MG63 (cell line): ENCODE data around the gene PCDH7. TPM values are rescaled to one million over a fixed set of nuclear protein-coding genes. Genes with fewer than 3 reads are reported as not detected.

ENCODE experiments used
- DNase-seq: peaks from one replicate; pipeline ENCODE4 v3.0.0-alpha.2; 2020
- H3K27me3 ChIP-seq: fragments of 250-450 bp; sonication (Bioruptor Pico); 2 replicates; pipeline ENCODE4 v1.5.1; 2020; ENCODE audit warnings: mild to moderate bottlenecking, moderate library complexity
- H3K36me3 ChIP-seq: fragments of 250-450 bp; sonication (Bioruptor Pico); 2 replicates; pipeline ENCODE4 v1.5.1; 2020; ENCODE audit warnings: mild to moderate bottlenecking, moderate library complexity
- H3K4me3 ChIP-seq: fragments of 250-450 bp; sonication (Bioruptor Pico); 2 replicates; pipeline ENCODE4 v1.5.1; 2020; ENCODE audit warnings: mild to moderate bottlenecking, moderate library complexity
- H3K9me3 ChIP-seq: fragments of 250-450 bp; sonication (Bioruptor Pico); 2 replicates; pipeline ENCODE4 v1.5.1; 2020; ENCODE audit warnings: mild to moderate bottlenecking, moderate library complexity
- total RNA-seq: library from RNA; depleted of rRNA; stranded (reverse); fragments of >200 nt; shearing (Covaris generic); gene quantifications from 2 replicates; pipeline ENCODE4 v1.2.3, GENCODE V29; 2014; ENCODE audit warnings: low replicate concordance

Gene PCDH7
- total RNA-seq, 1 experiment from 2014 or later, result not detected

GRCh38 chr4:30763321-30763727 is 43.2 kb downstream of the PCDH7 start:
- no peaks in the 10 kb centered on the region for H3K9me3 ChIP-seq
- H3K36me3 ChIP-seq, result no peaks in the 10 kb centered on the region
- DNase-seq, result no peak
- no peak overlapping the region for H3K4me3 ChIP-seq
- H3K27me3 ChIP-seq, result no peaks in the 10 kb centered on the region

- no peak overlapping the region for H3K4me3 ChIP-seq
- no peak for DNase-seq
- no peaks in the 10 kb centered on the region for H3K9me3 ChIP-seq
- no peaks in the 10 kb centered on the region for H3K27me3 ChIP-seq
- H3K36me3 ChIP-seq, result no peaks in the 10 kb centered on the region
These were observed 44.9 kb downstream of the PCDH7 start for GRCh38 chr4:30765022-30765421.

GRCh38 chr4:30767147-30767845 is 47.1 kb downstream of the PCDH7 start:
- Histone ChIP-seq H3K36me3 (no peaks in the 10 kb centered on the region), H3K4me3 (no peak overlapping the region), H3K27me3 (no peaks in the 10 kb centered on the region), H3K9me3 (no peaks in the 10 kb centered on the region)
- DNase-seq, result no peak

GRCh38 chr4:30768277-30768676 is 48.1 kb downstream of the PCDH7 start:
- no peak overlapping the region for H3K4me3 ChIP-seq
- no peaks in the 10 kb centered on the region for H3K36me3 ChIP-seq
- H3K27me3 ChIP-seq, result no peaks in the 10 kb centered on the region
- DNase-seq, result no peak
- no peaks in the 10 kb centered on the region for H3K9me3 ChIP-seq

DNA sequence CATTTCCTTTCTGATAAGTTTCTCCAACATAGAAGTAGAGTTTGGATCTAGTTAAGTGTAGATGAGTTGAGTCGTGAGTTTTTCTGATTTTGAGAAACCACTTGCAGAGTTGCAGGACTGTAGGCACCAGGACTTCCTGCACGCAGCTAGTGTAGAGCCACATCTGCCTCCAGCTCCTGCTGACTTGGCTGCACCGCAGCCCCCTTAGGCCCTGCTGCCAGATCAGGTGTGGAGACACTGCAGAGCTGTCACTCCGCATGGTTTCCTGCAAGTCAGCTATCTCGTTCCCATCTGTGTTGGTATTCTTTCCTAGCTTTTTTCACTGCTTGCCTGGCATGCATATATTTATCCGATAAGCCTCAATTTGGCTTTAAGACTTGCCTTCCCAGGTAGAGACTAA is 48.9 kb downstream of the PCDH7 start:
- no peak overlapping the region for H3K4me3 ChIP-seq
- no peaks in the 10 kb centered on the region for H3K27me3 ChIP-seq
- H3K9me3 ChIP-seq, result no peaks in the 10 kb centered on the region
- no peak for DNase-seq
- H3K36me3 ChIP-seq, result no peaks in the 10 kb centered on the region

- H3K36me3 ChIP-seq, result no peaks in the 10 kb centered on the region
- no peaks in the 10 kb centered on the region for H3K27me3 ChIP-seq
- no peak overlapping the region for H3K4me3 ChIP-seq
- no peaks in the 10 kb centered on the region for H3K9me3 ChIP-seq
- DNase-seq, result no peak
These were observed 49.9 kb downstream of the PCDH7 start for GRCh38 chr4:30770049-30770549.

DNA sequence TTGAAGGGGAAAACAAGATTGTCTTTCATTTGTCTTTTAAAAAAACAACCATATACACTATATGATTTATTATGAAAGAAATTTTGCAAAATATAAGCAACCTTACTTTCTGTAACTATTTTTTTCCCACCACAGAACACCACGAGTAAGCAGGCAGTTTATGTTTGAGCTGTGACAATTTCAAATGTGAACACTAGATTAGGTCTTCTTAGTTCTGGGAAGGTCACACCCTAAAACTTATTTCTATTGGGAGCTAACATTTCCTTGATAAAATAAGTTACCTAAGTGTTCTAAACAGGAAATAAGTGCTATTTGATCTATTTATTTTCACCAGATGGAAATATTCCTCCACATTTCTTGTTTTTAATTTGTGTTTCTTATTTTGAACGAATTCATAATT is 50.6 kb downstream of the PCDH7 start:
- no peaks in the 10 kb centered on the region for H3K9me3 ChIP-seq

GRCh38 chr4:30776451-30776850 is 56.3 kb downstream of the PCDH7 start:
- DNase-seq, result no peak
- H3K9me3 ChIP-seq, result no peaks in the 10 kb centered on the region
- no peaks in the 10 kb centered on the region for H3K36me3 ChIP-seq
- no peaks in the 10 kb centered on the region for H3K27me3 ChIP-seq
- no peak overlapping the region for H3K4me3 ChIP-seq

More for the DNA sequence above, 50.6 kb downstream of the PCDH7 start:
- no peak overlapping the region for H3K4me3 ChIP-seq
- no peak for DNase-seq
- no peaks in the 10 kb centered on the region for H3K27me3 ChIP-seq
- no peaks in the 10 kb centered on the region for H3K36me3 ChIP-seq

GRCh38 chr4:30776921-30777415 is 56.8 kb downstream of the PCDH7 start:
- no peak for DNase-seq
- no peaks in the 10 kb centered on the region for H3K9me3 ChIP-seq

More at GRCh38 chr4:30776921-30777415, 56.8 kb downstream of the PCDH7 start:
- Histone ChIP-seq H3K4me3 (no peak overlapping the region), H3K36me3 (no peaks in the 10 kb centered on the region), H3K27me3 (no peaks in the 10 kb centered on the region)
